Tibial artery (tissue), 4 donors: ENCODE data around the gene ZMYND11.

Source experiments
- DNase-seq, 2 donors: peaks; one replicate each; pipeline ENCODE4 v3.0.0-alpha.2; 2019
- H3K27ac ChIP-seq, 2 donors: fragments of 200-600 bp; sonication (generic) in 1 of 2; 1 replicate in 1 of 2; 2 replicates in 1 of 2; pipeline ENCODE4 v1.5.1; 2018 to 2019; ENCODE audit warnings: mild to moderate bottlenecking in 1 of 2
- H3K27me3 ChIP-seq, 2 donors: fragments of 200-600 bp; sonication (generic) in 1 of 2; one replicate each; pipeline versions ENCODE4 v1.5.1 to v1.6.0; 2016 to 2019
- H3K36me3 ChIP-seq, 3 donors: fragments of 200-600 bp; sonication (generic) in 2 of 3; one replicate each; pipeline ENCODE4 v1.5.1; 2016 to 2019; ENCODE audit warnings: mild to moderate bottlenecking in 2 of 3
- H3K4me1 ChIP-seq, 4 donors: fragments of 200-600 bp; sonication (generic) in 2 of 4; 1 replicate in 3 of 4; 2 replicates in 1 of 4; pipeline ENCODE4 v1.5.1; 2016 to 2019
- H3K4me3 ChIP-seq, 2 donors: fragments of 200-600 bp; sonication (generic) in 1 of 2; 1 replicate in 1 of 2; 2 replicates in 1 of 2; pipeline ENCODE4 v1.5.1; 2018 to 2019; ENCODE audit warnings: mild to moderate bottlenecking in 2 of 2
- H3K9me3 ChIP-seq, 3 donors: fragments of 200-600 bp; sonication (generic) in 1 of 3; one replicate each; pipeline ENCODE4 v1.5.1; 2016 to 2019
- CTCF ChIP-seq, 2 experiments: fragments of 200-600 bp in 1 of 2; fragments of 450-650 bp in 1 of 2; IDR thresholded peaks; one replicate each; pipeline ENCODE4 v1.5.1; 2017 to 2019; ENCODE audit warnings: antibody characterized with exemption in 2 of 2, mild to moderate bottlenecking in 1 of 2, moderate library complexity in 1 of 2
- intact Hi-C: fragments of 100-400 bp; cut with DNase I; formaldehyde crosslinking; loops from one replicate; pipeline ENCODE4 v1.15.0; 2023; ENCODE audit warnings: low total_unique reads

Gene ZMYND11

GRCh38 chr10:137606-138005 lies 2.4 kb downstream of the ZMYND11 start:
- Histone ChIP-seq H3K4me1 (peaks cover 0 to 45% (median 21%) of the 10 kb centered on the region in 4 donors), H3K27ac (no peak overlapping the region), H3K9me3 (no peaks in the 10 kb centered on the region), H3K27me3 (no peaks in the 10 kb centered on the region), H3K36me3 (no peaks in the 10 kb centered on the region), H3K4me3 (no peak overlapping the region)
- no peak for TF ChIP-seq CTCF (IDR thresholded peaks at IDR 0.05)
- intact Hi-C loops = no loop called here
- no peak for DNase-seq

GRCh38 chr10:142371-142770 lies 7.1 kb downstream of the ZMYND11 start:
- Histone ChIP-seq H3K4me3 (no peak overlapping the region), H3K27me3 (no peaks in the 10 kb centered on the region), H3K9me3 (no peaks in the 10 kb centered on the region), H3K27ac (no peak overlapping the region), H3K36me3 (no peaks in the 10 kb centered on the region), H3K4me1 (peaks cover 0 to 17% (median 8%) of the 10 kb centered on the region in 4 donors)
- TF ChIP-seq CTCF (IDR thresholded peaks at IDR 0.05) = no peak
- no peak for DNase-seq
- intact Hi-C loops = no loop called here

- Histone ChIP-seq H3K36me3 (no peaks in the 10 kb centered on the region), H3K4me1 (no peaks in the 10 kb centered on the region), H3K27ac (no peak overlapping the region), H3K4me3 (no peak overlapping the region), H3K27me3 (no peaks in the 10 kb centered on the region), H3K9me3 (no peaks in the 10 kb centered on the region)
- intact Hi-C loops = no loop called here
- no peak for DNase-seq
- TF ChIP-seq CTCF (IDR thresholded peaks at IDR 0.05) = no peak
These were observed 17.7 kb downstream of the ZMYND11 start for GRCh38 chr10:152915-153314.

GRCh38 chr10:154348-154747 lies 19.1 kb downstream of the ZMYND11 start:
- Histone ChIP-seq H3K4me3 (no peak overlapping the region), H3K36me3 (no peaks in the 10 kb centered on the region), H3K27ac (no peak overlapping the region), H3K9me3 (no peaks in the 10 kb centered on the region), H3K4me1 (no peaks in the 10 kb centered on the region), H3K27me3 (no peaks in the 10 kb centered on the region)
- TF ChIP-seq CTCF (IDR thresholded peaks at IDR 0.05) = no peak
- DNase-seq = no peak
- intact Hi-C loops = no loop called here

- Histone ChIP-seq H3K27me3 (no peaks in the 10 kb centered on the region), H3K4me3 (no peak overlapping the region), H3K36me3 (no peaks in the 10 kb centered on the region), H3K4me1 (peaks cover 0 to 17% (median 4%) of the 10 kb centered on the region in 4 donors), H3K27ac (no peak overlapping the region), H3K9me3 (peaks cover 0 to 5% (median 0%) of the 10 kb centered on the region in 3 donors)
- intact Hi-C loops = no loop called here
- no peak for DNase-seq
- no peak for TF ChIP-seq CTCF (IDR thresholded peaks at IDR 0.05)
These were observed 32.1 kb downstream of the ZMYND11 start for GRCh38 chr10:167383-167782.

GRCh38 chr10:173741-174140 lies 38.5 kb downstream of the ZMYND11 start:
- H3K27ac ChIP-seq = no peak overlapping the region

More at GRCh38 chr10:173741-174140, 38.5 kb downstream of the ZMYND11 start:
- no peak for DNase-seq
- Histone ChIP-seq H3K4me3 (no peak overlapping the region), H3K36me3 (no peaks in the 10 kb centered on the region), H3K9me3 (peaks cover 0 to 5% (median 0%) of the 10 kb centered on the region in 3 donors), H3K4me1 (peaks cover 0 to 9% (median 0%) of the 10 kb centered on the region in 4 donors), H3K27me3 (no peaks in the 10 kb centered on the region)
- no peak for TF ChIP-seq CTCF (IDR thresholded peaks at IDR 0.05)
- intact Hi-C loops = no loop called here
